Fibroblast of lung (primary cell): Measurements from ENCODE around the gene DAPK1. TPM values are rescaled to one million over a fixed set of nuclear protein-coding genes. Genes with fewer than 3 reads are reported as not detected.

Source experiments
- DNase-seq, 2 donors: peaks; one replicate each; pipeline versions ENCODE4 v3.0.0 to v3.0.0-alpha.2; 2010; ENCODE audit warnings: low read depth in 2 of 2
- H2AFZ ChIP-seq: 2 replicates; pipeline ENCODE4 v1.5.1; 2012; ENCODE audit warnings: low read length, control low read depth, inconsistent platforms
- H3K27ac ChIP-seq: 2 replicates; pipeline ENCODE4 v1.5.1; 2011; ENCODE audit warnings: low read length, control low read depth; ENCODE audit not compliant: insufficient read depth
- H3K27me3 ChIP-seq: 2 replicates; pipeline ENCODE4 v1.5.1; 2011; ENCODE audit warnings: mild to moderate bottlenecking, low read length; ENCODE audit not compliant: control insufficient read depth, insufficient read depth
- H3K36me3 ChIP-seq: 2 replicates; pipeline ENCODE4 v1.5.1; 2011; ENCODE audit warnings: low read length; ENCODE audit not compliant: control insufficient read depth, insufficient read depth
- H3K4me1 ChIP-seq: 2 replicates; pipeline ENCODE4 v1.5.1; 2011; ENCODE audit warnings: low read length; ENCODE audit not compliant: control insufficient read depth, insufficient read depth; ENCODE audit errors: extremely low read depth
- H3K4me2 ChIP-seq: 2 replicates; pipeline ENCODE4 v1.5.1; 2011; ENCODE audit warnings: low read length, control low read depth; ENCODE audit not compliant: insufficient read depth; ENCODE audit errors: extremely low read depth
- H3K4me3 ChIP-seq, 4 experiments: fragments of 200-600 bp in 1 of 4; sonication (generic) in 1 of 4; replicated peaks in 1 of 4; 2 replicates each; pipeline ENCODE4 v1.5.1; 2011 to 2016; ENCODE audit warnings: low read length in 4 of 4, low read depth in 3 of 4, mild to moderate bottlenecking in 3 of 4, control low read depth in 2 of 4, inconsistent platforms in 1 of 4, mixed read lengths in 1 of 4; ENCODE audit not compliant: insufficient read depth in 1 of 4; ENCODE audit errors: control extremely low read depth in 1 of 4
- H3K79me2 ChIP-seq: 2 replicates; pipeline ENCODE4 v1.5.1; 2012; ENCODE audit warnings: mild to moderate bottlenecking, low read length, inconsistent platforms; ENCODE audit not compliant: control insufficient read depth, insufficient read depth
- H3K9ac ChIP-seq: 2 replicates; pipeline ENCODE4 v1.5.1; 2011; ENCODE audit warnings: mild to moderate bottlenecking, low read length, control low read depth; ENCODE audit not compliant: insufficient read depth
- H3K9me3 ChIP-seq: 2 replicates; pipeline ENCODE4 v1.5.1; 2012; ENCODE audit warnings: low read depth, low read length; ENCODE audit not compliant: control insufficient read depth, insufficient read depth
- H4K20me1 ChIP-seq: 2 replicates; pipeline ENCODE4 v1.5.1; 2011; ENCODE audit warnings: low read length; ENCODE audit not compliant: control insufficient read depth, insufficient read depth; ENCODE audit errors: extremely low read depth
- EZH2 ChIP-seq: IDR thresholded peaks from 2 replicates; pipeline ENCODE4 v1.5.1; 2012; ENCODE audit warnings: low read length, control low read depth, mild to moderate bottlenecking; ENCODE audit errors: missing control alignments
- polyA plus RNA-seq, 2 donors: library from polyadenylated mRNA; depleted of rRNA in 1 of 2; stranded (reverse) in 1 of 2; unstranded in 1 of 2; fragments of >200 nt; gene quantifications; 2 replicates each; pipeline ENCODE4 v1.2.1, GENCODE V29; 2011 to 2012; ENCODE audit warnings: missing spikeins in 1 of 2
- total RNA-seq: library from RNA; depleted of rRNA; stranded (reverse); fragments of >200 nt; gene quantifications from 2 replicates; pipeline ENCODE4 v1.2.1, GENCODE V29; 2014
- TF ChIP-seq, protein P1 (sequence below), 2 donors: IDR thresholded peaks in 1 of 2; conservative IDR thresholded peaks in 1 of 2; 1 replicate in 1 of 2; 2 replicates in 1 of 2; pipeline ENCODE4 v1.5.1; 2011 to 2012; ENCODE audit warnings: low read length in 2 of 2, control low read depth in 1 of 2, inconsistent platforms in 1 of 2, low read depth in 1 of 2, mild to moderate bottlenecking in 1 of 2

DAPK1 gene
- total and polyA plus RNA-seq, 2 donors (not counting 1 experiment from before 2014, with no cell fraction given): 1.1 to 15.5 TPM

DNA sequence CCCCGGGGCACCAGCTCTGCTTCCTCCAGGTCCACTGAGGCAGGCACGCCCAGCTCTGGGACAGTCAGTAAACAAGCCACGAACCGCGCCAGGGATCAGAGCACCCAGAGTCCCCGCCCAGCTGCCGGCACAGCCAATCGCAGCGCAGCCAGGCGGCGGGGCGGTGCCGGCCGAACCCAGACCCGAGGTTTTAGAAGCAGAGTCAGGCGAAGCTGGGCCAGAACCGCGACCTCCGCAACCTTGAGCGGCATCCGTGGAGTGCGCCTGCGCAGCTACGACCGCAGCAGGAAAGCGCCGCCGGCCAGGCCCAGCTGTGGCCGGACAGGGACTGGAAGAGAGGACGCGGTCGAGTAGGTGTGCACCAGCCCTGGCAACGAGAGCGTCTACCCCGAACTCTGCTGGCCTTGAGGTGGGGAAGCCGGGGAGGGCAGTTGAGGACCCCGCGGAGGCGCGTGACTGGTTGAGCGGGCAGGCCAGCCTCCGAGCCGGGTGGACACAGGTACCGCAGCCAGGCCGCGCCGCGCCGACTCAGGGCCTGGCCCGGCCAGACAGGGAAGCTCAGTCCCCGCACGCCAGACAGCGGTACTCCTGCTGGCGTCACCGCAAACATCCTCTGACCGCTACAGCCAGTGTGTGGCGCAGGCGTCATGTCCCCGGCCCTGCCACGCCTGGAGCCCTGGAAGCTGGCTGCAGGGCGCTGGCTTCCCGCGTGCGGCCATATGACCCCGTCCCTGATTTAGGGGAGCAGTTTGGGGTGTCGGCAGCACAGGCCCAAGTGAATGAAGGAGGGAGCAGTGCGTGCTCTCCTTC is 228.4 kb downstream of the DAPK1 start, which contains the start of gene CTSL:
Gene CTSL, plus strand, starts transcription at position 220 of the 810 bp plus-strand sequence. CDS start 1,485 bp downstream, outside the sequence.
- peak within 1 kb of the TSS; percentile 89 for H3K4me2 ChIP-seq
- peaks cover 5% of the 10 kb centered on the region for H3K4me1 ChIP-seq
- no peaks in the 10 kb centered on the region for H4K20me1 ChIP-seq
- DNase-seq: peak; percentile 84 to 87
- no peaks in the 10 kb centered on the region for H3K9me3 ChIP-seq
- H3K79me2 ChIP-seq: peaks cover 13% of the 10 kb centered on the region
- peak within 1 kb of the TSS; percentile 58 to 92 (median 88) for H3K4me3 ChIP-seq
- peak within 1 kb of the TSS; percentile 98 for H3K27ac ChIP-seq
- TF ChIP-seq, protein P1, sequence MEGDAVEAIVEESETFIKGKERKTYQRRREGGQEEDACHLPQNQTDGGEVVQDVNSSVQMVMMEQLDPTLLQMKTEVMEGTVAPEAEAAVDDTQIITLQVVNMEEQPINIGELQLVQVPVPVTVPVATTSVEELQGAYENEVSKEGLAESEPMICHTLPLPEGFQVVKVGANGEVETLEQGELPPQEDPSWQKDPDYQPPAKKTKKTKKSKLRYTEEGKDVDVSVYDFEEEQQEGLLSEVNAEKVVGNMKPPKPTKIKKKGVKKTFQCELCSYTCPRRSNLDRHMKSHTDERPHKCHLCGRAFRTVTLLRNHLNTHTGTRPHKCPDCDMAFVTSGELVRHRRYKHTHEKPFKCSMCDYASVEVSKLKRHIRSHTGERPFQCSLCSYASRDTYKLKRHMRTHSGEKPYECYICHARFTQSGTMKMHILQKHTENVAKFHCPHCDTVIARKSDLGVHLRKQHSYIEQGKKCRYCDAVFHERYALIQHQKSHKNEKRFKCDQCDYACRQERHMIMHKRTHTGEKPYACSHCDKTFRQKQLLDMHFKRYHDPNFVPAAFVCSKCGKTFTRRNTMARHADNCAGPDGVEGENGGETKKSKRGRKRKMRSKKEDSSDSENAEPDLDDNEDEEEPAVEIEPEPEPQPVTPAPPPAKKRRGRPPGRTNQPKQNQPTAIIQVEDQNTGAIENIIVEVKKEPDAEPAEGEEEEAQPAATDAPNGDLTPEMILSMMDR (conservative IDR thresholded peaks at IDR 0.05 in 1 of 2, IDR thresholded peaks at IDR 0.05 in 1 of 2; ENCODE audit: low read depth in 1 of 2, low read length in 2 of 2): no peak
- TF ChIP-seq EZH2: no peak
- H3K27me3 ChIP-seq: no peaks in the 10 kb centered on the region
- H2AFZ ChIP-seq: peak within 1 kb of the TSS; percentile 89
- H3K36me3 ChIP-seq: peaks cover 7% of the 10 kb centered on the region
- H3K9ac ChIP-seq: peak within 1 kb of the TSS; percentile 99

GRCh38 chr9:87729246-87729645 is 231.6 kb downstream of the DAPK1 start:
- Histone ChIP-seq H2AFZ (no peak overlapping the region), H3K4me1 (peaks cover 5% of the 10 kb centered on the region), H3K9ac (no peak overlapping the region), H3K4me2 (peak overlapping the region; percentile 59), H3K4me3 (peak overlapping the region in 1 of 4 experiments; percentile 90), H3K36me3 (peaks cover 7% of the 10 kb centered on the region), H3K9me3 (no peaks in the 10 kb centered on the region), H3K27ac (no peak overlapping the region), H4K20me1 (no peaks in the 10 kb centered on the region), H3K79me2 (peaks cover 13% of the 10 kb centered on the region), H3K27me3 (no peaks in the 10 kb centered on the region)
- TF ChIP-seq EZH2: no peak
- TF ChIP-seq, protein P1 (conservative IDR thresholded peaks at IDR 0.05 in 1 of 2, IDR thresholded peaks at IDR 0.05 in 1 of 2; ENCODE audit: low read depth in 1 of 2, low read length in 2 of 2): no peak
- DNase-seq: no peak

GRCh38 chr9:87731321-87731720 is 233.7 kb downstream of the DAPK1 start:
- H2AFZ ChIP-seq: no peak overlapping the region
- no peaks in the 10 kb centered on the region for H3K9me3 ChIP-seq
- H3K9ac ChIP-seq: no peak overlapping the region
- H3K4me1 ChIP-seq: peaks cover 5% of the 10 kb centered on the region
- no peak for DNase-seq
- H3K27me3 ChIP-seq: no peaks in the 10 kb centered on the region
- no peaks in the 10 kb centered on the region for H4K20me1 ChIP-seq
- H3K27ac ChIP-seq: no peak overlapping the region
- H3K4me2 ChIP-seq: no peak overlapping the region
- TF ChIP-seq, protein P1 (conservative IDR thresholded peaks at IDR 0.05 in 1 of 2, IDR thresholded peaks at IDR 0.05 in 1 of 2; ENCODE audit: low read depth in 1 of 2, low read length in 2 of 2): no peak
- TF ChIP-seq EZH2: no peak
- H3K4me3 ChIP-seq: no peak overlapping the region
- H3K79me2 ChIP-seq: peaks cover 13% of the 10 kb centered on the region
- H3K36me3 ChIP-seq: peaks cover 7% of the 10 kb centered on the region
